ENCODE measurements around the gene MEGF11.

MEGF11 gene

GRCh38 chr15:66130496-66131034, 123.0 kb downstream of the MEGF11 start:
- intact Hi-C loops (cut with DNase I; ENCODE audit: low total_unique reads), result no loop called here
- Histone ChIP-seq H3K27ac (no peak overlapping the region), H3K4me1 (no peaks in the 10 kb centered on the region)

GRCh38 chr15:66129586-66129985, 124.0 kb downstream of the MEGF11 start:
- no peak for TF ChIP-seq CTCF (IDR thresholded peaks at IDR 0.05)
- Histone ChIP-seq H3K9me3 (no peaks in the 10 kb centered on the region), H3K27me3 (peaks cover 0 to 56% of the 10 kb centered on the region in 2 donors), H3K4me1 (no peaks in the 10 kb centered on the region), H3K36me3 (no peaks in the 10 kb centered on the region), H3K4me3 (no peak overlapping the region), H3K27ac (no peak overlapping the region)
- intact Hi-C loops (cut with DNase I; ENCODE audit: low total_unique reads), result no loop called here
- no peak for DNase-seq

More at GRCh38 chr15:66130496-66131034, 123.0 kb downstream of the MEGF11 start:
- no peaks in the 10 kb centered on the region for H3K9me3 ChIP-seq
- H3K36me3 ChIP-seq, result no peaks in the 10 kb centered on the region
- no peak overlapping the region for H3K4me3 ChIP-seq
- no peak for TF ChIP-seq CTCF (IDR thresholded peaks at IDR 0.05)
- H3K27me3 ChIP-seq, result peaks cover 0 to 51% of the 10 kb centered on the region in 2 donors
- no peak for DNase-seq

- no peak for DNase-seq
- TF ChIP-seq CTCF (IDR thresholded peaks at IDR 0.05), result no peak
These were observed 125.4 kb downstream of the MEGF11 start for GRCh38 chr15:66128116-66128680.

GRCh38 chr15:66126456-66126855, 127.1 kb downstream of the MEGF11 start:
- Histone ChIP-seq H3K36me3 (no peaks in the 10 kb centered on the region), H3K4me3 (no peak overlapping the region), H3K27ac (no peak overlapping the region), H3K4me1 (no peaks in the 10 kb centered on the region), H3K9me3 (no peaks in the 10 kb centered on the region), H3K27me3 (peaks cover 0 to 59% of the 10 kb centered on the region in 2 donors)
- intact Hi-C loops (cut with DNase I; ENCODE audit: low total_unique reads), result no loop called here
- TF ChIP-seq CTCF (IDR thresholded peaks at IDR 0.05), result no peak
- DNase-seq, result no peak

More at GRCh38 chr15:66128116-66128680, 125.4 kb downstream of the MEGF11 start:
- H3K4me3 ChIP-seq, result no peak overlapping the region
- no peaks in the 10 kb centered on the region for H3K9me3 ChIP-seq
- no peaks in the 10 kb centered on the region for H3K36me3 ChIP-seq
- intact Hi-C loops (cut with DNase I; ENCODE audit: low total_unique reads), result no loop called here
- H3K27ac ChIP-seq, result no peak overlapping the region
- H3K27me3 ChIP-seq, result peaks cover 0 to 66% of the 10 kb centered on the region in 2 donors
- no peaks in the 10 kb centered on the region for H3K4me1 ChIP-seq

- no peak for TF ChIP-seq CTCF (IDR thresholded peaks at IDR 0.05)
- Histone ChIP-seq H3K4me1 (no peaks in the 10 kb centered on the region), H3K27ac (no peak overlapping the region), H3K9me3 (no peaks in the 10 kb centered on the region), H3K36me3 (no peaks in the 10 kb centered on the region), H3K27me3 (peaks cover 0 to 59% of the 10 kb centered on the region in 2 donors), H3K4me3 (no peak overlapping the region)
- no peak for DNase-seq
- intact Hi-C loops (cut with DNase I; ENCODE audit: low total_unique reads), result no loop called here
These were observed 127.5 kb downstream of the MEGF11 start for GRCh38 chr15:66126031-66126441.

Measured in tibial artery (tissue), 4 donors.